H1 (cell line): Measurements from ENCODE around the gene LTB4R. TPM values are rescaled to one million over a fixed set of nuclear protein-coding genes. Genes with fewer than 3 reads are reported as not detected.

Source experiments
- CTCF ChIA-PET: fragments of 300-600 bp; sonication (Branson Sonifier 250); formaldehyde crosslinking; loops from one replicate; lab custom pipeline; 2021; ENCODE audit not compliant: partially characterized antibody; lab: Charles Lee
- POLR2A ChIA-PET: fragments of 300-600 bp; sonication (Branson Sonifier 250); formaldehyde crosslinking; loops from one replicate; lab custom pipeline; 2021; ENCODE audit warnings: inconsistent platforms; ENCODE audit not compliant: partially characterized antibody; lab: Charles Lee
- DNase-seq, 2 experiments: peaks; one replicate each; pipeline versions ENCODE4 v3.0.0 to v3.0.0-alpha.2; 2010 to 2022; ENCODE audit warnings: low spot score in 2 of 2, low read depth in 1 of 2, mixed read lengths in 1 of 2
- FAIRE-seq: peaks from 2 replicates; lab custom pipeline; 2011; peaks lifted over from hg19 to GRCh38; lab: Jason Lieb, UNC
- H2AFZ ChIP-seq: 2 replicates; pipeline ENCODE4 v1.8.1; 2012; ENCODE audit warnings: low read length, inconsistent platforms
- H2AK5ac ChIP-seq: 2 replicates; pipeline ENCODE4 v1.6.1; 2013; ENCODE audit warnings: low read depth, low read length
- H2BK120ac ChIP-seq: replicated peaks from 2 replicates; pipeline ENCODE3; 2013; ENCODE audit warnings: low read depth, low read length, inconsistent platforms
- H2BK12ac ChIP-seq: 2 replicates; pipeline ENCODE4 v1.6.1; 2013; ENCODE audit warnings: low read depth, low read length
- H2BK15ac ChIP-seq: 2 replicates; pipeline ENCODE4 v1.6.1; 2013; ENCODE audit warnings: low read length
- H2BK20ac ChIP-seq: 2 replicates; pipeline ENCODE4 v1.6.1; 2013; ENCODE audit warnings: low read length
- H2BK5ac ChIP-seq: 2 replicates; pipeline ENCODE4 v1.6.1; 2013; ENCODE audit warnings: low read depth, low read length
- H3K14ac ChIP-seq: 2 replicates; pipeline ENCODE4 v1.6.1; 2013; ENCODE audit warnings: inconsistent platforms; ENCODE audit not compliant: insufficient read length
- H3K18ac ChIP-seq: 2 replicates; pipeline ENCODE4 v1.6.1; 2013; ENCODE audit warnings: low read length; ENCODE audit errors: extremely low read depth
- H3K23ac ChIP-seq: 2 replicates; pipeline ENCODE4 v1.6.1; 2013; ENCODE audit warnings: inconsistent platforms; ENCODE audit not compliant: insufficient read length
- H3K23me2 ChIP-seq: 2 replicates; pipeline ENCODE4 v1.6.1; 2013; ENCODE audit warnings: low read depth, low read length
- H3K27ac ChIP-seq: 2 replicates; pipeline ENCODE4 v1.6.1; 2011; ENCODE audit warnings: low read depth, low read length, inconsistent platforms
- H3K27me3 ChIP-seq, 4 experiments: replicated peaks in 1 of 4; 1 replicate in 1 of 4; 2 replicates in 3 of 4; pipeline versions ENCODE4 v1.6.1 to v1.8.1; 2011 to 2013; ENCODE audit warnings: low read length in 3 of 4, mild to moderate bottlenecking in 3 of 4, inconsistent platforms in 2 of 4, mixed read lengths in 2 of 4, moderate library complexity in 1 of 4; ENCODE audit not compliant: control insufficient read depth in 3 of 4, insufficient read depth in 3 of 4; ENCODE audit errors: extremely low read depth in 1 of 4
- H3K36me3 ChIP-seq, 4 experiments: 2 replicates each; pipeline versions ENCODE4 v1.6.1 to v1.8.1; 2011 to 2013; ENCODE audit warnings: mild to moderate bottlenecking in 4 of 4, low read length in 3 of 4, moderate library complexity in 2 of 4, control low read depth in 1 of 4, inconsistent platforms in 1 of 4; ENCODE audit not compliant: insufficient read depth in 4 of 4, control insufficient read depth in 2 of 4
- H3K4ac ChIP-seq: replicated peaks from 2 replicates; pipeline ENCODE3; 2013; ENCODE audit warnings: low read length, low read depth, mixed read lengths, inconsistent platforms; ENCODE audit not compliant: insufficient read length
- H3K4me1 ChIP-seq, 4 experiments: replicated peaks in 1 of 4; 1 replicate in 1 of 4; 2 replicates in 3 of 4; pipeline versions ENCODE4 v1.6.1 to v1.8.1; 2011 to 2013; ENCODE audit warnings: low read length in 3 of 4, inconsistent platforms in 2 of 4, mixed read lengths in 1 of 4; ENCODE audit not compliant: insufficient read depth in 4 of 4, control insufficient read depth in 3 of 4
- H3K4me2 ChIP-seq, 2 experiments: 2 replicates each; pipeline versions ENCODE4 v1.6.1 to v1.8.1; 2011 to 2013; ENCODE audit warnings: low read depth in 2 of 2, low read length in 2 of 2, control low read depth in 1 of 2, inconsistent platforms in 1 of 2, mild to moderate bottlenecking in 1 of 2; ENCODE audit not compliant: insufficient read depth in 1 of 2
- H3K4me3 ChIP-seq, 4 experiments: fragments of 200-600, 300-600 bp in 1 of 4; sonication (generic), shearing (Covaris generic), sonication (Bioruptor Twin) in 1 of 4; 2 replicates each; pipeline versions ENCODE4 v1.5.1 to v1.8.1; 2011 to 2016; ENCODE audit warnings: low read length in 4 of 4, low read depth in 3 of 4, control low read depth in 2 of 4, inconsistent platforms in 2 of 4, mild to moderate bottlenecking in 2 of 4, mixed read lengths in 1 of 4, moderate library complexity in 1 of 4; ENCODE audit not compliant: insufficient read depth in 2 of 4; ENCODE audit errors: extremely low read depth in 1 of 4
- H3K56ac ChIP-seq: replicated peaks from 2 replicates; pipeline ENCODE3; 2013; ENCODE audit warnings: low read depth, mild to moderate bottlenecking, mixed read lengths, low read length, inconsistent platforms; ENCODE audit not compliant: insufficient read length
- H3K79me1 ChIP-seq: 2 replicates; pipeline ENCODE4 v1.6.1; 2013; ENCODE audit warnings: low read depth, low read length, control low read depth
- H3K79me2 ChIP-seq, 2 experiments: 2 replicates each; pipeline versions ENCODE4 v1.6.1 to v1.8.1; 2012 to 2013; ENCODE audit warnings: low read length in 2 of 2, mild to moderate bottlenecking in 2 of 2, inconsistent platforms in 1 of 2; ENCODE audit not compliant: insufficient read depth in 2 of 2, control insufficient read depth in 1 of 2
- H3K9ac ChIP-seq, 4 experiments: replicated peaks in 1 of 4; 1 replicate in 1 of 4; 2 replicates in 3 of 4; pipeline versions ENCODE4 v1.6.1 to v1.8.1; 2011 to 2013; ENCODE audit warnings: low read depth in 3 of 4, low read length in 3 of 4, control low read depth in 2 of 4, mild to moderate bottlenecking in 2 of 4, moderate library complexity in 2 of 4, inconsistent platforms in 1 of 4; ENCODE audit errors: extremely low read depth in 1 of 4
- H3K9me3 ChIP-seq, 2 experiments: 2 replicates each; pipeline versions ENCODE4 v1.6.1 to v1.8.1; 2012 to 2013; ENCODE audit warnings: mild to moderate bottlenecking in 2 of 2, moderate library complexity in 2 of 2, control low read depth in 1 of 2, inconsistent platforms in 1 of 2, low read depth in 1 of 2, low read length in 1 of 2, mixed read lengths in 1 of 2; ENCODE audit not compliant: insufficient read depth in 2 of 2
- H4K20me1 ChIP-seq, 2 experiments: replicated peaks in 1 of 2; 2 replicates each; pipeline versions ENCODE3 to v1.8.1; 2011 to 2013; ENCODE audit warnings: inconsistent platforms in 2 of 2, low read length in 2 of 2, mild to moderate bottlenecking in 1 of 2; ENCODE audit not compliant: insufficient read depth in 2 of 2, control insufficient read depth in 1 of 2
- H4K5ac ChIP-seq: 2 replicates; pipeline ENCODE4 v1.6.1; 2013; ENCODE audit warnings: low read length, low read depth, mixed read lengths, inconsistent platforms; ENCODE audit not compliant: insufficient read length
- H4K8ac ChIP-seq: 2 replicates; pipeline ENCODE4 v1.8.0; 2013; ENCODE audit warnings: mild to moderate bottlenecking, moderate library complexity, low read length, inconsistent platforms; ENCODE audit not compliant: insufficient read depth; ENCODE audit errors: extremely low read depth
- H4K91ac ChIP-seq: replicated peaks from 2 replicates; pipeline ENCODE3; 2013; ENCODE audit warnings: low read length, mixed read lengths, inconsistent platforms; ENCODE audit not compliant: insufficient read length
- ATF2 ChIP-seq: IDR thresholded peaks from 2 replicates; pipeline ENCODE4 v1.6.1; 2012; ENCODE audit warnings: low read length, inconsistent platforms
- CHD1 ChIP-seq: IDR thresholded peaks from 2 replicates; pipeline ENCODE4 v1.6.1; 2012; ENCODE audit warnings: low read depth, low read length, improper control_type of control experiment
- KDM4A ChIP-seq: IDR thresholded peaks from one replicate; pipeline ENCODE4 v1.7.1; 2012; ENCODE audit warnings: low read depth, mild to moderate bottlenecking, moderate library complexity, low read length, inconsistent platforms; ENCODE audit not compliant: severe bottlenecking
- POLR2AphosphoS5 ChIP-seq: IDR thresholded peaks from 2 replicates; pipeline ENCODE4 v1.6.1; 2011; ENCODE audit warnings: low read depth, low read length
- RAD21 ChIP-seq, 2 experiments: IDR thresholded peaks in 1 of 2; conservative IDR thresholded peaks in 1 of 2; 2 replicates each; pipeline ENCODE4 v1.6.1; 2011; ENCODE audit warnings: low read depth in 2 of 2, low read length in 2 of 2, improper control_type of control experiment in 1 of 2, inconsistent platforms in 1 of 2, mild to moderate bottlenecking in 1 of 2, moderate library complexity in 1 of 2
- RNF2 ChIP-seq: fragments of 200-900, 300-1000 bp; sonication (generic); IDR thresholded peaks from 2 replicates; pipeline ENCODE4 v1.7.1; 2016; ENCODE audit warnings: borderline replicate concordance, low read depth, mild to moderate bottlenecking, antibody characterized with exemption, low read length; ENCODE audit not compliant: poor library complexity, severe bottlenecking; ENCODE audit errors: missing control alignments
- RXRA ChIP-seq: IDR thresholded peaks from 2 replicates; pipeline ENCODE4 v1.6.1; 2011; ENCODE audit warnings: low read depth, mild to moderate bottlenecking, low read length, moderate library complexity; ENCODE audit not compliant: insufficient read depth
- SP1 ChIP-seq: IDR thresholded peaks from 2 replicates; pipeline ENCODE4 v1.6.1; 2011; ENCODE audit warnings: low read depth, low read length
- SRF ChIP-seq: IDR thresholded peaks from 2 replicates; pipeline ENCODE4 v1.6.1; 2011; ENCODE audit warnings: mild to moderate bottlenecking, low read depth, low read length, moderate library complexity
- TAF7 ChIP-seq: optimal IDR thresholded peaks from 2 replicates; pipeline ENCODE3; 2011; ENCODE audit warnings: low read depth, mild to moderate bottlenecking, inconsistent platforms, low read length, moderate library complexity, borderline replicate concordance
- TCF12 ChIP-seq: IDR thresholded peaks from 2 replicates; pipeline ENCODE4 v1.6.1; 2011; ENCODE audit warnings: low read depth, mild to moderate bottlenecking, low read length
- WGBS, 2 experiments: shearing (Covaris generic) in 1 of 2; methylation state at CpG; one replicate each; pipeline versions ENCODE4 v1.1.6 to v1.1.7; 2013 to 2015; ENCODE audit warnings: low lambda C conversion rate in 2 of 2, mixed read lengths in 2 of 2, inconsistent platforms in 1 of 2, low coverage in 1 of 2, missing lambda C conversion rate in 1 of 2; ENCODE audit not compliant: insufficient replicate concordance in 2 of 2, insufficient coverage in 1 of 2, insufficient read length in 1 of 2; ENCODE audit errors: extremely low coverage in 1 of 2, missing lambda C conversion rate in 1 of 2; 5-methylcytosine and 5-hydroxymethylcytosine counted together
- polyA plus RNA-seq, 7 experiments: library from polyadenylated mRNA; depleted of rRNA in 3 of 7; stranded (reverse) in 5 of 7; unstranded in 2 of 7; fragments of >200 nt in 5 of 7; fragments of 200-250 nt in 2 of 7; gene quantifications; 1 replicate in 5 of 7; 2 replicates in 1 of 7; 4 replicates in 1 of 7; pipeline versions ENCODE4 v1.2.1 to v1.2.3, GENCODE V29; 2011 to 2013; ENCODE audit warnings: missing spikeins in 2 of 7, mixed read lengths in 2 of 7
- total RNA-seq: library from RNA; stranded (reverse); fragmentation: NEBNext Ultra II Directional; extraction: Animal tissue kit (Norgen Biotek cat#: 25700); gene quantifications from 2 replicates; pipeline ENCODE4 v1.2.1, GENCODE V29; 2021

LTB4R gene
- total and polyA plus RNA-seq, 2 of the 8 experiments (the other 6 are each of a cell fraction or from before 2014, with no cell fraction given) = 4.1 to 6.7 TPM

DNA sequence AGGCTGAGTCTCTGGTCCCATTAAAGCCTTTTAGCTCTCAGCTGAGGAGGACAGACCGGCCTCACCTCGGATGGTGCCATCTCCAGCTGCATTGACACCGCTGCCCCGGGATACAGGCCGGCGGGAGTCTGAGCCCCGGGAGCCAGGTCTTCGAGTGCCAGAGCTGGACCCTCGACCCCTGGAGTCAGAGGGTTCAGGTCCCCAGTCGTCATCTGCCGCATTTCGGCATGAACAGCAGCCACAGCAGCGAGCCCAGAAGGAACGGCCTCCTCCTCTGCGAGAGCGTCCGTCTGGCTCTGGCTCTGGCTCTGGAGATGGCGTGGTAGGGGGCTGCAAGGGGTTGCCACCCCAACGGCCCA is 49.4 kb upstream of the LTB4R start:
- H2BK12ac ChIP-seq = no peak overlapping the region
- no peaks in the 10 kb centered on the region for H3K9me3 ChIP-seq
- H3K4me1 ChIP-seq = peaks cover 0 to 2% (median 0%) of the 10 kb centered on the region in 4 experiments; a peak in 1 of 7 replicates
- no peak overlapping the region for H3K9ac ChIP-seq
- H4K20me1 ChIP-seq = peaks cover 0 to 2% of the 10 kb centered on the region in 2 experiments
- no peak overlapping the region for H3K4ac ChIP-seq
- no peak overlapping the region for H2BK5ac ChIP-seq
- no peak overlapping the region for H3K4me2 ChIP-seq
- DNase-seq (no peak), FAIRE-seq (no peak)
- CTCF ChIA-PET = interaction anchor here (0.6 to 6.2 kb wide), 13 partner anchors 8 to 1286 kb away, joined by 3 to 30 read pairs (median 5); partner anchors contain the start of genes RABGGTA and TINF2
- H2BK20ac ChIP-seq = no peak overlapping the region
- H2AK5ac ChIP-seq = no peak overlapping the region
- no peaks in the 10 kb centered on the region for H3K79me1 ChIP-seq
- no peak overlapping the region for H3K18ac ChIP-seq
- no peak overlapping the region for H3K14ac ChIP-seq
- no peak overlapping the region for H3K56ac ChIP-seq
- no peak overlapping the region for H2BK15ac ChIP-seq
- no peak overlapping the region for H2AFZ ChIP-seq
- H3K36me3 ChIP-seq = no peaks in the 10 kb centered on the region; a peak in 3 of 8 replicates
- no peak overlapping the region for H3K23ac ChIP-seq
- 92% methylated on average over 19 of the region's 19 CpGs; no CpG with 5 or more reads in 1 of the 2 experiments for WGBS, 2 experiments
- no peak overlapping the region for H3K4me3 ChIP-seq
- H3K23me2 ChIP-seq = no peaks in the 10 kb centered on the region
- H4K8ac ChIP-seq = no peak overlapping the region
- H3K27ac ChIP-seq = no peak overlapping the region
- POLR2A ChIA-PET = interaction anchor here (0.8 to 2.5 kb wide), 9 partner anchors 9 to 68 kb away, joined by 3 to 13 read pairs (median 4); partner anchors contain the start of genes RABGGTA, TINF2 and TM9SF1
- H3K79me2 ChIP-seq = no peaks in the 10 kb centered on the region
- H2BK120ac ChIP-seq = no peak overlapping the region
- no peak overlapping the region for H4K91ac ChIP-seq
- H4K5ac ChIP-seq = no peak overlapping the region
- H3K27me3 ChIP-seq = no peaks in the 10 kb centered on the region; a peak in 1 of 7 replicates
- TF ChIP-seq ATF2 (no peak), KDM4A (no peak), CHD1 (no peak), RNF2 (no peak), RAD21 (IDR thresholded peaks at IDR 0.05 in 1 of 2, conservative IDR thresholded peaks at IDR 0.05 in 1 of 2; ENCODE audit: low read depth in 2 of 2, low read length in 2 of 2) (no peak), POLR2AphosphoS5 (no peak), RXRA (no peak), SRF (no peak), TCF12 (no peak), SP1 (no peak), TAF7 (no peak)
